Measurements from ENCODE around the gene MEIKIN. TPM values are rescaled to one million over a fixed set of nuclear protein-coding genes. Genes with fewer than 3 reads are reported as not detected.

MEIKIN gene
- total RNA-seq, 2 experiments from 2014 or later, result not detected

GRCh38 chr5:131776450-131776849 is 169.0 kb downstream of the MEIKIN start:
- CTCF ChIA-PET (ENCODE audit: unreplicated experiment), result no interaction called here

GRCh38 chr5:131774652-131775367 is 170.7 kb downstream of the MEIKIN start:
- intact Hi-C loops (cut with micrococcal nuclease; ENCODE audit: unreplicated experiment), result no loop called here
- POLR2A ChIA-PET, result interaction anchor here (0.7 to 1.4 kb wide), 4 partner anchors 17 to 144 kb away, joined by 3 to 4 read pairs (median 3); no protein-coding TSS in a partner anchor
- Histone ChIP-seq H3K4me3 (ENCODE audit: low read depth, low read length, poor library complexity, severe bottlenecking) (no peak overlapping the region), H3K4me1 (ENCODE audit: insufficient read depth, low read length, poor library complexity, severe bottlenecking) (no peaks in the 10 kb centered on the region), H2AFZ (ENCODE audit: low read length) (no peak overlapping the region), H3K36me3 (ENCODE audit: insufficient read depth, low read length) (no peaks in the 10 kb centered on the region), H3K9me2 (ENCODE audit: insufficient read depth, low read length) (no peaks in the 10 kb centered on the region), H4K20me1 (ENCODE audit: insufficient read depth, low read length) (peaks cover 3% of the 10 kb centered on the region; the same call in 1 of the 2 replicates), H3K27ac (ENCODE audit: low read depth, low read length, poor library complexity, severe bottlenecking) (no peak overlapping the region), H3K79me2 (ENCODE audit: insufficient read depth, low read depth, low read length) (peaks cover 60% of the 10 kb centered on the region), H3K4me2 (ENCODE audit: low read length) (no peak overlapping the region), H3K9me3 (ENCODE audit: low read length) (no peaks in the 10 kb centered on the region)
- no TSS peak for BruUV-seq (replicated peaks)
- DNase-seq (ENCODE audit: low spot score), result no peak
- CTCF ChIA-PET (ENCODE audit: unreplicated experiment), result no interaction called here
- TF ChIP-seq CTCF (conservative IDR thresholded peaks at IDR 0.05; ENCODE audit: low read length) (no peak), EZH2phosphoT487 (IDR thresholded peaks at IDR 0.05; ENCODE audit: borderline replicate concordance, low read depth, low read length) (no peak)

More at GRCh38 chr5:131776450-131776849, 169.0 kb downstream of the MEIKIN start:
- no peak overlapping the region for H2AFZ ChIP-seq (ENCODE audit: low read length)
- no peaks in the 10 kb centered on the region for H3K9me3 ChIP-seq (ENCODE audit: low read length)
- intact Hi-C loops (cut with micrococcal nuclease; ENCODE audit: unreplicated experiment), result no loop called here
- H3K79me2 ChIP-seq (ENCODE audit: insufficient read depth, low read depth, low read length), result peaks cover 64% of the 10 kb centered on the region
- H3K4me2 ChIP-seq (ENCODE audit: low read length), result no peak overlapping the region
- POLR2A ChIA-PET, result no interaction called here
- peaks cover 3% of the 10 kb centered on the region; the same call in 1 of the 2 replicates for H4K20me1 ChIP-seq (ENCODE audit: insufficient read depth, low read length)
- no peak overlapping the region for H3K4me3 ChIP-seq (ENCODE audit: low read depth, low read length, poor library complexity, severe bottlenecking)
- no peaks in the 10 kb centered on the region for H3K36me3 ChIP-seq (ENCODE audit: insufficient read depth, low read length)
- no peak for TF ChIP-seq EZH2phosphoT487 (IDR thresholded peaks at IDR 0.05; ENCODE audit: borderline replicate concordance, low read depth, low read length)
- no peaks in the 10 kb centered on the region for H3K4me1 ChIP-seq (ENCODE audit: insufficient read depth, low read length, poor library complexity, severe bottlenecking)
- H3K27ac ChIP-seq (ENCODE audit: low read depth, low read length, poor library complexity, severe bottlenecking), result no peak overlapping the region
- DNase-seq (ENCODE audit: low spot score), result no peak
- no peaks in the 10 kb centered on the region for H3K9me2 ChIP-seq (ENCODE audit: insufficient read depth, low read length)
- no TSS peak for BruUV-seq (replicated peaks)

GRCh38 chr5:131773805-131774204 is 171.7 kb downstream of the MEIKIN start:
- BruUV-seq (replicated peaks), result no TSS peak
- intact Hi-C loops (cut with micrococcal nuclease; ENCODE audit: unreplicated experiment), result no loop called here
- no peak overlapping the region for H3K27ac ChIP-seq (ENCODE audit: low read depth, low read length, poor library complexity, severe bottlenecking)
- H3K79me2 ChIP-seq (ENCODE audit: insufficient read depth, low read depth, low read length), result peaks cover 62% of the 10 kb centered on the region; the same call in 1 of the 2 replicates
- H3K4me3 ChIP-seq (ENCODE audit: low read depth, low read length, poor library complexity, severe bottlenecking), result no peak overlapping the region
- no peaks in the 10 kb centered on the region for H3K9me3 ChIP-seq (ENCODE audit: low read length)
- POLR2A ChIA-PET, result interaction anchor here (1.4 kb wide), 1 partner anchor 16 kb away, joined by 4 read pairs; no protein-coding TSS in a partner anchor
- TF ChIP-seq CTCF (conservative IDR thresholded peaks at IDR 0.05; ENCODE audit: low read length) (no peak), EZH2phosphoT487 (IDR thresholded peaks at IDR 0.05; ENCODE audit: borderline replicate concordance, low read depth, low read length) (no peak)
- H3K9me2 ChIP-seq (ENCODE audit: insufficient read depth, low read length), result no peaks in the 10 kb centered on the region
- H3K4me1 ChIP-seq (ENCODE audit: insufficient read depth, low read length, poor library complexity, severe bottlenecking), result peaks cover 3% of the 10 kb centered on the region
- H4K20me1 ChIP-seq (ENCODE audit: insufficient read depth, low read length), result peaks cover 3% of the 10 kb centered on the region; the same call in 1 of the 2 replicates
- no peak for DNase-seq (ENCODE audit: low spot score)
- H2AFZ ChIP-seq (ENCODE audit: low read length), result no peak overlapping the region
- H3K36me3 ChIP-seq (ENCODE audit: insufficient read depth, low read length), result no peaks in the 10 kb centered on the region
- CTCF ChIA-PET (ENCODE audit: unreplicated experiment), result no interaction called here
- H3K4me2 ChIP-seq (ENCODE audit: low read length), result no peak overlapping the region

All from OCI-LY7 (cell line).